Endothelial cell of umbilical vein (primary cell): Measurements from ENCODE around the gene ABCC11. TPM values are rescaled to one million over a fixed set of nuclear protein-coding genes. Genes with fewer than 3 reads are reported as not detected.

Experiments
- BruUV-seq: library from RNA; stranded (reverse); fragments of 400-500 nt; replicated peaks from 2 replicates; lab custom pipeline; 2021; lab: Mats Ljungman, UMichigan
- CTCF ChIA-PET: fragments of 300-600, 350-600 bp; sonication (Branson Sonifier 250); formaldehyde crosslinking; loops from one replicate; lab custom pipeline; 2021; ENCODE audit warnings: antibody characterized with exemption, inconsistent platforms; lab: Charles Lee
- POLR2A ChIA-PET: fragments of 300-600, 350-600 bp; sonication (Branson Sonifier 250); formaldehyde crosslinking; loops from one replicate; lab custom pipeline; 2021; ENCODE audit warnings: antibody characterized with exemption, inconsistent platforms; lab: Charles Lee
- DNase-seq: peaks from one replicate; pipeline ENCODE4 v3.0.0-alpha.2; 2011; ENCODE audit warnings: low read depth, low spot score
- FAIRE-seq: peaks from 2 replicates; lab custom pipeline; 2011; peaks lifted over from hg19 to GRCh38; lab: Jason Lieb, UNC
- H2AFZ ChIP-seq: 2 replicates; pipeline ENCODE4 v1.6.0; 2012; ENCODE audit warnings: low read depth, low read length, control low read depth, inconsistent platforms
- H3K27ac ChIP-seq: 2 replicates; pipeline ENCODE4 v1.5.1; 2011; ENCODE audit warnings: low read depth, mild to moderate bottlenecking, control low read depth, low read length, moderate library complexity; ENCODE audit not compliant: insufficient read depth
- H3K27me3 ChIP-seq, 2 experiments: 2 replicates each; pipeline versions ENCODE4 v1.6.0 to v1.6.1; 2011; ENCODE audit warnings: low read length in 2 of 2, mixed read lengths in 1 of 2; ENCODE audit not compliant: control insufficient read depth in 2 of 2, insufficient read depth in 2 of 2
- H3K36me3 ChIP-seq, 2 experiments: 2 replicates in 1 of 2; 3 replicates in 1 of 2; pipeline ENCODE4 v1.5.1; 2011; ENCODE audit warnings: low read length in 2 of 2, mild to moderate bottlenecking in 1 of 2, moderate library complexity in 1 of 2; ENCODE audit not compliant: control insufficient read depth in 2 of 2, insufficient read depth in 2 of 2; ENCODE audit errors: extremely low read depth in 1 of 2
- H3K4me1 ChIP-seq: 3 replicates; pipeline ENCODE4 v1.5.1; 2011; ENCODE audit warnings: mild to moderate bottlenecking, low read length; ENCODE audit not compliant: control insufficient read depth, insufficient read depth; ENCODE audit errors: extremely low read depth
- H3K4me2 ChIP-seq: 2 replicates; pipeline ENCODE4 v1.6.1; 2011; ENCODE audit warnings: low read length, control low read depth, mixed read lengths; ENCODE audit not compliant: insufficient read depth
- H3K4me3 ChIP-seq, 3 experiments: fragments of 200-600 bp in 1 of 3; sonication (generic), shearing (Covaris generic) in 1 of 3; replicated peaks in 1 of 3; 2 replicates each; pipeline ENCODE4 v1.5.1; 2011 to 2016; ENCODE audit warnings: control low read depth in 3 of 3, low read length in 3 of 3, mild to moderate bottlenecking in 2 of 3, inconsistent platforms in 1 of 3, low read depth in 1 of 3, moderate library complexity in 1 of 3; ENCODE audit not compliant: insufficient read depth in 1 of 3
- H3K79me2 ChIP-seq: 2 replicates; pipeline ENCODE4 v1.6.0; 2012; ENCODE audit warnings: low read length, inconsistent platforms; ENCODE audit not compliant: control insufficient read depth, insufficient read depth
- H3K9ac ChIP-seq: replicated peaks from 2 replicates; pipeline ENCODE3; 2011; ENCODE audit warnings: low read length, control low read depth; ENCODE audit not compliant: insufficient read depth; ENCODE audit errors: extremely low read depth
- H3K9me1 ChIP-seq: replicated peaks from 3 replicates; pipeline ENCODE4 v1.6.0; 2011; ENCODE audit warnings: mild to moderate bottlenecking, low read length; ENCODE audit not compliant: control insufficient read depth, insufficient read depth; ENCODE audit errors: extremely low read depth
- H3K9me3 ChIP-seq: replicated peaks from 2 replicates; pipeline ENCODE4 v1.5.1; 2012; ENCODE audit warnings: low read length, inconsistent platforms; ENCODE audit not compliant: control insufficient read depth, insufficient read depth
- H4K20me1 ChIP-seq: replicated peaks from 2 replicates; pipeline ENCODE3; 2011; ENCODE audit warnings: mild to moderate bottlenecking, low read length; ENCODE audit not compliant: control insufficient read depth, insufficient read depth; ENCODE audit errors: extremely low read depth
- EZH2 ChIP-seq: IDR thresholded peaks from 2 replicates; pipeline ENCODE4 v1.6.1; 2012; ENCODE audit warnings: borderline replicate concordance, low read depth, mild to moderate bottlenecking, moderate library complexity, low read length, inconsistent platforms; ENCODE audit not compliant: severe bottlenecking
- FOS ChIP-seq: IDR thresholded peaks from 2 replicates; pipeline ENCODE4 v1.6.1; 2011; ENCODE audit warnings: mild to moderate bottlenecking, low read length, moderate library complexity, borderline replicate concordance; ENCODE audit not compliant: insufficient read depth
- GATA2 ChIP-seq: IDR thresholded peaks from 2 replicates; pipeline ENCODE4 v1.7.0; 2011; ENCODE audit warnings: low read depth, mild to moderate bottlenecking, moderate library complexity, mixed read lengths, low read length; ENCODE audit not compliant: insufficient read length, insufficient read depth
- JUN ChIP-seq: IDR thresholded peaks from 2 replicates; pipeline ENCODE4 v1.6.1; 2011; ENCODE audit warnings: borderline replicate concordance, low read depth; ENCODE audit not compliant: insufficient read length, insufficient read depth
- MYC ChIP-seq: IDR thresholded peaks from one replicate; pipeline ENCODE4 v1.6.1; 2011; ENCODE audit warnings: mild to moderate bottlenecking, low read depth, low read length
- POLR2A ChIP-seq: IDR thresholded peaks from 2 replicates; pipeline ENCODE4 v1.6.1; 2012; ENCODE audit warnings: low read depth, mild to moderate bottlenecking, control low read depth, low read length
- POLR2AphosphoS5 ChIP-seq: IDR thresholded peaks from 2 replicates; pipeline ENCODE4 v1.6.1; 2012; ENCODE audit warnings: low read depth, mild to moderate bottlenecking, control low read depth, low read length, moderate library complexity; ENCODE audit not compliant: insufficient read depth
- dilution Hi-C: fragments of 300-500 bp; cut with MboI; formaldehyde crosslinking; loops from one replicate; pipeline ENCODE4 v1.15.0; 2019; ENCODE audit warnings: low sequenced_read_pairs; ENCODE audit not compliant: extremely low pct_ligation_motif_present
- intact Hi-C: fragments of 100-400 bp; cut with micrococcal nuclease; formaldehyde crosslinking; loops from one replicate; pipeline ENCODE4 v1.10.0; 2022
- polyA plus RNA-seq, 4 experiments: library from polyadenylated mRNA; depleted of rRNA in 3 of 4; stranded (reverse) in 3 of 4; unstranded in 1 of 4; fragments of >200 nt; gene quantifications; 2 replicates each; pipeline versions ENCODE4 v1.2.1 to v1.2.3, GENCODE V29; 2011 to 2012; ENCODE audit warnings: missing spikeins in 1 of 4
- total RNA-seq: library from RNA; stranded (reverse); gene quantifications from 2 replicates; pipeline ENCODE4 v1.2.3, GENCODE V29; 2021
- TF ChIP-seq, protein P1 (sequence below), 2 donors: IDR thresholded peaks; 1 replicate in 1 of 2; 2 replicates in 1 of 2; pipeline ENCODE4 v1.5.1; 2011; ENCODE audit warnings: low read length in 2 of 2, mild to moderate bottlenecking in 2 of 2, moderate library complexity in 2 of 2, control low read depth in 1 of 2, inconsistent platforms in 1 of 2, low read depth in 1 of 2; ENCODE audit not compliant: insufficient read depth in 1 of 2; ENCODE audit errors: extremely low read depth in 1 of 2
- TF ChIP-seq, protein P2 (sequence below): IDR thresholded peaks from 2 replicates; pipeline ENCODE4 v1.6.1; 2011; ENCODE audit not compliant: insufficient read depth, insufficient read length

The ABCC11 gene
- total and polyA plus RNA-seq, 2 donors (not counting 3 experiments of a cell fraction or from before 2014, with no cell fraction given) = 0.08 TPM; not detected in 1

DNA sequence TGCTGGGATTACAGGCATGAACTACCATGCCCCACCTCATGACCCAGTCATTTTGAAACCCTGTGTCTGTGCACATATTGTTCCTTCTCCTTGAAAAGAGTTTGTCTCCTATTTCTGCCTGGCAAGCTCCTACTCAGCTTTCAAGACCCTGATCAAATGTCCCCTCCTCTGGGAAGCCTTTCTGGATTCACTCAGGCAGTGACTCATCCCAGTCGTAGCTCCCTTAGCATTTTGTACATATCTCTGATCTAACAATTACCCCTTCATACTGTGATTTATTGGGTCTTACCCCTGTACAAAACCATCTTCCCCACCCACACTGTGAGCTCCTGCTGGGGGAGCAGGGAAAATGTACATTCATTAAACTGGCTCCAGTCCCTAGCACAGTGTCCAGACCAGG is 73.5 kb downstream of the ABCC11 start:
- intact Hi-C loops (no loop called here), dilution Hi-C loops (no loop called here)
- no peak for TF ChIP-seq POLR2A
- TF ChIP-seq MYC = no peak
- no peak for TF ChIP-seq FOS
- TF ChIP-seq JUN = no peak
- TF ChIP-seq GATA2 = no peak
- TF ChIP-seq, protein P1, sequence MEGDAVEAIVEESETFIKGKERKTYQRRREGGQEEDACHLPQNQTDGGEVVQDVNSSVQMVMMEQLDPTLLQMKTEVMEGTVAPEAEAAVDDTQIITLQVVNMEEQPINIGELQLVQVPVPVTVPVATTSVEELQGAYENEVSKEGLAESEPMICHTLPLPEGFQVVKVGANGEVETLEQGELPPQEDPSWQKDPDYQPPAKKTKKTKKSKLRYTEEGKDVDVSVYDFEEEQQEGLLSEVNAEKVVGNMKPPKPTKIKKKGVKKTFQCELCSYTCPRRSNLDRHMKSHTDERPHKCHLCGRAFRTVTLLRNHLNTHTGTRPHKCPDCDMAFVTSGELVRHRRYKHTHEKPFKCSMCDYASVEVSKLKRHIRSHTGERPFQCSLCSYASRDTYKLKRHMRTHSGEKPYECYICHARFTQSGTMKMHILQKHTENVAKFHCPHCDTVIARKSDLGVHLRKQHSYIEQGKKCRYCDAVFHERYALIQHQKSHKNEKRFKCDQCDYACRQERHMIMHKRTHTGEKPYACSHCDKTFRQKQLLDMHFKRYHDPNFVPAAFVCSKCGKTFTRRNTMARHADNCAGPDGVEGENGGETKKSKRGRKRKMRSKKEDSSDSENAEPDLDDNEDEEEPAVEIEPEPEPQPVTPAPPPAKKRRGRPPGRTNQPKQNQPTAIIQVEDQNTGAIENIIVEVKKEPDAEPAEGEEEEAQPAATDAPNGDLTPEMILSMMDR (IDR thresholded peaks at IDR 0.05; ENCODE audit: extremely low read depth in 1 of 2, insufficient read depth in 1 of 2, low read depth in 1 of 2, low read length in 2 of 2) = no peak
- no peak for TF ChIP-seq POLR2AphosphoS5
- TF ChIP-seq EZH2 = no peak
- TF ChIP-seq, protein P2, sequence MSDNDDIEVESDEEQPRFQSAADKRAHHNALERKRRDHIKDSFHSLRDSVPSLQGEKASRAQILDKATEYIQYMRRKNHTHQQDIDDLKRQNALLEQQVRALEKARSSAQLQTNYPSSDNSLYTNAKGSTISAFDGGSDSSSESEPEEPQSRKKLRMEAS = no peak
- Histone ChIP-seq H3K36me3 (no peaks in the 10 kb centered on the region), H3K4me2 (no peak overlapping the region), H3K9me1 (no peaks in the 10 kb centered on the region), H3K27me3 (no peaks in the 10 kb centered on the region), H3K4me3 (no peak overlapping the region), H3K79me2 (no peaks in the 10 kb centered on the region), H4K20me1 (no peaks in the 10 kb centered on the region), H3K9me3 (no peaks in the 10 kb centered on the region), H3K4me1 (no peaks in the 10 kb centered on the region), H3K27ac (no peak overlapping the region), H2AFZ (no peak overlapping the region), H3K9ac (no peak overlapping the region)
- DNase-seq (no peak), FAIRE-seq (no peak)
- ChIA-PET POLR2A (no interaction called here), CTCF (interaction anchor here (3.2 kb wide), 1 partner anchor 9 kb away, joined by 26 read pairs; no protein-coding TSS in a partner anchor)
- no TSS peak for BruUV-seq
